Measurements from ENCODE around the gene MPST.

GRCh38 chr22:37021710-37022482, 2.4 kb downstream of the MPST start:
- TF ChIP-seq POLR2A (IDR thresholded peaks at IDR 0.05) (no peak), CTCF (IDR thresholded peaks at IDR 0.05) (peak; percentile 15 to 76)

Data from suprapubic skin (tissue), 3 donors.